Measurements from ENCODE around the gene HTR2B.

- no peak for TF ChIP-seq CTCF (IDR thresholded peaks at IDR 0.05)
- TF ChIP-seq POLR2A (IDR thresholded peaks at IDR 0.05) = no peak
- TF ChIP-seq EP300 (IDR thresholded peaks at IDR 0.05) = no peak
These were observed 43.8 kb upstream of the HTR2B start for GRCh38 chr2:231168460-231169139.

Measured in tibial nerve (tissue), 4 donors.